ENCODE data around the gene RYR2. TPM values are rescaled to one million over a fixed set of nuclear protein-coding genes. Genes with fewer than 3 reads are reported as not detected.

The RYR2 gene
- total and polyA plus RNA-seq, 9 of the 15 experiments (the other 6 are each of a cell fraction or from before 2014, with no cell fraction given) = 0.03 to 0.42 (median 0.14) TPM

- 0% methylated on average over 5 of the region's 5 CpGs for WGBS (ENCODE audit: insufficient coverage, low coverage, missing lambda C conversion rate)
- no peak for FAIRE-seq
These were observed 645.8 kb downstream of the RYR2 start for GRCh38 chr1:237687804-237688203.

More at GRCh38 chr1:237687804-237688203, 645.8 kb downstream of the RYR2 start:
- Histone ChIP-seq H3K4me1 (replicated peaks in 1 of 2; ENCODE audit: control insufficient read depth in 2 of 2, insufficient read depth in 2 of 2, low read length in 2 of 2) (no peaks in the 10 kb centered on the region), H2AFZ (ENCODE audit: low read depth, low read length) (no peak overlapping the region), H3K36me3 (ENCODE audit: control insufficient read depth, insufficient read depth, low read length) (no peaks in the 10 kb centered on the region), H3K9me1 (ENCODE audit: control insufficient read depth, insufficient read depth, low read length) (no peaks in the 10 kb centered on the region), H4K20me1 (replicated peaks; ENCODE audit: control insufficient read depth, insufficient read depth, low read length) (no peaks in the 10 kb centered on the region), H3K27me3 (ENCODE audit: control insufficient read depth in 2 of 2, insufficient read depth in 2 of 2, low read length in 2 of 2) (no peaks in the 10 kb centered on the region), H3K9me3 (replicated peaks; ENCODE audit: control insufficient read depth, insufficient read depth, low read depth, low read length) (no peaks in the 10 kb centered on the region; the same call in 1 of the 2 replicates), H3K4me3 (no peak overlapping the region), H3K27ac (ENCODE audit: extremely low read depth, low read depth, low read length) (no peak overlapping the region), H3K79me2 (ENCODE audit: control insufficient read depth, insufficient read depth, low read length) (no peaks in the 10 kb centered on the region), H3K4me2 (ENCODE audit: insufficient read depth, low read length) (no peak overlapping the region), H3K9ac (ENCODE audit: insufficient read depth in 1 of 2, low read depth in 2 of 2, low read length in 2 of 2) (no peak overlapping the region)
- DNase-seq (ENCODE audit: extremely low read depth in 1 of 4, low spot score in 3 of 4) (no peak), ATAC-seq (no peak)
- ChIA-PET CTCF (ENCODE audit: low intra/inter-chr PET ratio) (no interaction called here), POLR2A (no interaction called here)
- no peak for TF ChIP-seq ZC3H8 (IDR thresholded peaks at IDR 0.05)
- TF ChIP-seq SNAPC5 (CRISPR knock-in tag; IDR thresholded peaks at IDR 0.05) = no peak
- TF ChIP-seq HMG20B (CRISPR knock-in tag; IDR thresholded peaks at IDR 0.05) = no peak
- TF ChIP-seq EP400 (IDR thresholded peaks at IDR 0.05) = no peak
- no peak for TF ChIP-seq TEAD1 (CRISPR knock-in tag; IDR thresholded peaks at IDR 0.05)
- TF ChIP-seq YY1 (IDR thresholded peaks at IDR 0.05; ENCODE audit: borderline replicate concordance in 1 of 3, control insufficient read depth in 1 of 3, extremely low read depth in 1 of 3, insufficient read depth in 3 of 3, insufficient read length in 1 of 3, insufficient replicate concordance in 2 of 3, low read depth in 1 of 3, low read length in 2 of 3) = no peak
- no peak for TF ChIP-seq PHF8 (IDR thresholded peaks at IDR 0.05; ENCODE audit: borderline replicate concordance, low read length)
- TF ChIP-seq PCBP2 (IDR thresholded peaks at IDR 0.05; ENCODE audit: low read depth, low read length, poor library complexity, severe bottlenecking) = no peak
- TF ChIP-seq CUX1 (CRISPR knock-in tag; IDR thresholded peaks at IDR 0.05) = no peak
- TF ChIP-seq NR2F6 (CRISPR knock-in tag; IDR thresholded peaks at IDR 0.05) = no peak
- no TSS peak for BruUV-seq (replicated peaks)
- in situ Hi-C loops (cut with MboI) (no loop called here), intact Hi-C loops (cut with micrococcal nuclease) (no loop called here)
